ENCODE measurements around the gene AIFM3. TPM values are rescaled to one million over a fixed set of nuclear protein-coding genes. Genes with fewer than 3 reads are reported as not detected.

AIFM3 gene
- total RNA-seq, 4 donors from 2014 or later, result 9.5 to 21.9 (median 11.7) TPM

DNA sequence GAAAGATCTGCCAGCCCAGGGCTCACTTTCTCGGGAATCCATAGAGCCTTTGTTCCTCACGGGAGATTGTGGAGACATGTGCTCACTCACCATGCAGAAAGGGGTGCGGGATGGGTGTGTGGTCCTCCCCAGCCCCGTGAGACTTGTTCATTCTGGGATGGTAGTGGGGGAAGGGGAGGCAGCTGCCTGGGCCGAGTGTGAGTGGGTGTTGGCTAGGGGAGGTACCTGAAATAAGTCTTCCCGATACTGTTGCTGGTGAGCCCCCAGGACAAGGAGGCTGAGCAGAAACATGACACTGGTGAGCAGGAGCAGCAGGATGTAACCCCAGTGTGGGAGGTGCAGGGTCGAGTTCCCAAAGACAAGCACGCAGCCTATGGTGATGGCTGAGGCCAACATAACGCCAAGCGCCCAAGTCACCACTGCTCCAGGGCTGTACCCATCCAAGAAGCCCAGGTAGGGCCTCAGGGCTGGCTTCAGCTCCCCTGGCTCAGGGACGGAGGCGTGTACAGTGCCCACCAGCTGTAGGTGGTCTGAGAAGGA is 62.5 kb downstream of the AIFM3 start:
- TF ChIP-seq POLR2A (IDR thresholded peaks at IDR 0.05), result no peak
- TF ChIP-seq, protein P1, sequence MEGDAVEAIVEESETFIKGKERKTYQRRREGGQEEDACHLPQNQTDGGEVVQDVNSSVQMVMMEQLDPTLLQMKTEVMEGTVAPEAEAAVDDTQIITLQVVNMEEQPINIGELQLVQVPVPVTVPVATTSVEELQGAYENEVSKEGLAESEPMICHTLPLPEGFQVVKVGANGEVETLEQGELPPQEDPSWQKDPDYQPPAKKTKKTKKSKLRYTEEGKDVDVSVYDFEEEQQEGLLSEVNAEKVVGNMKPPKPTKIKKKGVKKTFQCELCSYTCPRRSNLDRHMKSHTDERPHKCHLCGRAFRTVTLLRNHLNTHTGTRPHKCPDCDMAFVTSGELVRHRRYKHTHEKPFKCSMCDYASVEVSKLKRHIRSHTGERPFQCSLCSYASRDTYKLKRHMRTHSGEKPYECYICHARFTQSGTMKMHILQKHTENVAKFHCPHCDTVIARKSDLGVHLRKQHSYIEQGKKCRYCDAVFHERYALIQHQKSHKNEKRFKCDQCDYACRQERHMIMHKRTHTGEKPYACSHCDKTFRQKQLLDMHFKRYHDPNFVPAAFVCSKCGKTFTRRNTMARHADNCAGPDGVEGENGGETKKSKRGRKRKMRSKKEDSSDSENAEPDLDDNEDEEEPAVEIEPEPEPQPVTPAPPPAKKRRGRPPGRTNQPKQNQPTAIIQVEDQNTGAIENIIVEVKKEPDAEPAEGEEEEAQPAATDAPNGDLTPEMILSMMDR (IDR thresholded peaks at IDR 0.05), result no peak
- Histone ChIP-seq H3K4me3 (no peak overlapping the region), H3K36me3 (no peaks in the 10 kb centered on the region), H3K27me3 (peaks cover 0 to 10% of the 10 kb centered on the region in 2 donors), H3K27ac (no peak overlapping the region), H3K9me3 (no peaks in the 10 kb centered on the region), H3K4me1 (peaks cover 0 to 14% (median 3%) of the 10 kb centered on the region in 4 donors)
- no peak for DNase-seq

DNA sequence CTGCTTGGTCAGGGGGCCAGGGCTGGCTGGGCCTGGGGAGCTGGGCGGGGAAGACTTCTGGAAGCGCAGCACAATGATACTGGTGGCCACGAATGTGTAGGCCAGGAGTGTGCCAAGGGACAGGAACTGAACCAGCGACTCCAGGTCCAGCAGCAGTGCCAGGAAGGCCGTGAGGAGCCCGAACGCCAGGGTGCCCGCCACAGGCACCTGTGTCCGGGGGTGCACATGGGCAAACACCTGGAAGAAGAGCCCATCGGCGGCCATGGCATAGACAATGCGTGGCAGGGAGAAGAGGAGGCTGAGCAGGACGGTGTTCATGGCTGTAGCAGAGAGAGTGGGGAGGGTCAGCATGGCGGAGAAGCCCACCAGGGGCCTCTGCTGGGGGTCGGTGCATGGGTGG is 63.0 kb downstream of the AIFM3 start:
- peaks cover 0 to 10% of the 10 kb centered on the region in 2 donors for H3K27me3 ChIP-seq
- DNase-seq, result no peak

More for the DNA sequence above, 63.0 kb downstream of the AIFM3 start:
- H3K4me3 ChIP-seq, result no peak overlapping the region
- no peaks in the 10 kb centered on the region for H3K36me3 ChIP-seq
- no peaks in the 10 kb centered on the region for H3K9me3 ChIP-seq
- peaks cover 0 to 14% (median 3%) of the 10 kb centered on the region in 4 donors for H3K4me1 ChIP-seq
- TF ChIP-seq, protein P1 (IDR thresholded peaks at IDR 0.05), result no peak
- TF ChIP-seq POLR2A (IDR thresholded peaks at IDR 0.05), result no peak
- H3K27ac ChIP-seq, result no peak overlapping the region

Other genes starting within 250 kb of the AIFM3 start
- not detected for gene SERPIND1, start 193.1 kb upstream of the AIFM3 start, total RNA-seq
- 100 to 1,000 TPM in 3 of 4 donors, 10 to 100 TPM in 1; 99.7 to 184 (median 161) TPM for gene PI4KA, start 108.4 kb upstream of the AIFM3 start, total RNA-seq
- 10 to 100 TPM; 13.2 to 21.5 (median 18.3) TPM for gene SNAP29, start 108.2 kb upstream of the AIFM3 start, total RNA-seq
- 10 to 100 TPM; 39.6 to 58.8 (median 58.2) TPM for gene CRKL, start 49.8 kb upstream of the AIFM3 start, total RNA-seq
- gene LZTR1, start 15.0 kb downstream of the AIFM3 start, total RNA-seq, result 100 to 1,000 TPM in 1 of 4 donors, 10 to 100 TPM in 3; 65.5 to 144 (median 88.5) TPM
- gene THAP7, start 34.9 kb downstream of the AIFM3 start, total RNA-seq, result 10 to 100 TPM; 19.8 to 54.7 (median 29.5) TPM
- 1 to 10 TPM in 2 of 4 donors, not detected in 2; 1.7 to 2.0 TPM for gene P2RX6, start 47.9 kb downstream of the AIFM3 start, total RNA-seq
- 1 to 10 TPM in 3 of 4 donors, under 1 TPM in 1; 0.40 to 3.7 (median 2.2) TPM for gene SLC7A4, start 65.3 kb downstream of the AIFM3 start, total RNA-seq
- not detected for gene LRRC74B, start 78.7 kb downstream of the AIFM3 start, total RNA-seq